HL-60 (cell line): Measurements from ENCODE around the gene IRF2BP2.

Experiments
- DNase-seq, 2 experiments: peaks; one replicate each; pipeline ENCODE4 v3.0.0-alpha.2; 2010 to 2020; ENCODE audit warnings: low read depth in 1 of 2, low spot score in 1 of 2
- H3K27ac ChIP-seq: fragments of 250-450 bp; sonication (Bioruptor Pico); replicated peaks from 2 replicates; pipeline ENCODE4 v1.5.1; 2020; ENCODE audit warnings: mild to moderate bottlenecking, moderate library complexity
- H3K27me3 ChIP-seq: fragments of 250-450 bp; sonication (Bioruptor Pico); 2 replicates; pipeline ENCODE4 v1.5.1; 2021; ENCODE audit warnings: mild to moderate bottlenecking, moderate library complexity; ENCODE audit not compliant: insufficient read depth, poor library complexity, severe bottlenecking
- H3K4me3 ChIP-seq: replicated peaks from 2 replicates; pipeline ENCODE4 v1.5.1; 2011; ENCODE audit warnings: mild to moderate bottlenecking, control low read depth, low read length; ENCODE audit not compliant: insufficient read depth
- GABPA ChIP-seq: IDR thresholded peaks from 2 replicates; pipeline ENCODE4 v1.6.1; 2012; ENCODE audit warnings: low read depth
- POLR2AphosphoS5 ChIP-seq: IDR thresholded peaks from 2 replicates; pipeline ENCODE4 v1.6.1; 2012; ENCODE audit warnings: low read depth
- SPI1 ChIP-seq: IDR thresholded peaks from 2 replicates; pipeline ENCODE4 v1.6.1; 2012; ENCODE audit warnings: low read depth, mild to moderate bottlenecking, borderline replicate concordance
- TF ChIP-seq, protein P1 (sequence below): IDR thresholded peaks from 2 replicates; pipeline ENCODE4 v1.6.1; 2012; ENCODE audit warnings: low read depth; ENCODE audit not compliant: insufficient replicate concordance
- TF ChIP-seq, protein P2 (sequence below): IDR thresholded peaks from one replicate; pipeline ENCODE4 v1.5.1; 2011; ENCODE audit warnings: low read length, control low read depth, inconsistent platforms; ENCODE audit not compliant: insufficient read depth

IRF2BP2 gene

DNA sequence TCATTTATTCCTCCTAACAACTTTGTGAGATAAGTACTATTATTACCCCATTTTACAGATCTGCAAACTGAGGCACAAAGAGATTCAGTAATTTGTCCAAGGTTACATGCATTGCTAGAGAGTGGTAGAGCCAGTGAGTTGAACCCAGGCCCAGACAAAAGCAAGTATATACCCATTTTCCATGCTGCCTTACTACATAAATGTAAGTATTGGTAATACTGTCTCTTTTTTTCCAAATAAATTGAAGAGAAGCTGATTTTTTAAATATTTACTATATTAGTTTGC, 33.8 kb upstream of the IRF2BP2 start:
- DNase-seq, result no peak
- no peak overlapping the region for H3K4me3 ChIP-seq
- H3K27me3 ChIP-seq, result no peaks in the 10 kb centered on the region
- H3K27ac ChIP-seq, result no peak overlapping the region
- TF ChIP-seq, protein P1, sequence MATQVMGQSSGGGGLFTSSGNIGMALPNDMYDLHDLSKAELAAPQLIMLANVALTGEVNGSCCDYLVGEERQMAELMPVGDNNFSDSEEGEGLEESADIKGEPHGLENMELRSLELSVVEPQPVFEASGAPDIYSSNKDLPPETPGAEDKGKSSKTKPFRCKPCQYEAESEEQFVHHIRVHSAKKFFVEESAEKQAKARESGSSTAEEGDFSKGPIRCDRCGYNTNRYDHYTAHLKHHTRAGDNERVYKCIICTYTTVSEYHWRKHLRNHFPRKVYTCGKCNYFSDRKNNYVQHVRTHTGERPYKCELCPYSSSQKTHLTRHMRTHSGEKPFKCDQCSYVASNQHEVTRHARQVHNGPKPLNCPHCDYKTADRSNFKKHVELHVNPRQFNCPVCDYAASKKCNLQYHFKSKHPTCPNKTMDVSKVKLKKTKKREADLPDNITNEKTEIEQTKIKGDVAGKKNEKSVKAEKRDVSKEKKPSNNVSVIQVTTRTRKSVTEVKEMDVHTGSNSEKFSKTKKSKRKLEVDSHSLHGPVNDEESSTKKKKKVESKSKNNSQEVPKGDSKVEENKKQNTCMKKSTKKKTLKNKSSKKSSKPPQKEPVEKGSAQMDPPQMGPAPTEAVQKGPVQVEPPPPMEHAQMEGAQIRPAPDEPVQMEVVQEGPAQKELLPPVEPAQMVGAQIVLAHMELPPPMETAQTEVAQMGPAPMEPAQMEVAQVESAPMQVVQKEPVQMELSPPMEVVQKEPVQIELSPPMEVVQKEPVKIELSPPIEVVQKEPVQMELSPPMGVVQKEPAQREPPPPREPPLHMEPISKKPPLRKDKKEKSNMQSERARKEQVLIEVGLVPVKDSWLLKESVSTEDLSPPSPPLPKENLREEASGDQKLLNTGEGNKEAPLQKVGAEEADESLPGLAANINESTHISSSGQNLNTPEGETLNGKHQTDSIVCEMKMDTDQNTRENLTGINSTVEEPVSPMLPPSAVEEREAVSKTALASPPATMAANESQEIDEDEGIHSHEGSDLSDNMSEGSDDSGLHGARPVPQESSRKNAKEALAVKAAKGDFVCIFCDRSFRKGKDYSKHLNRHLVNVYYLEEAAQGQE, result no peak
- TF ChIP-seq, protein P2, sequence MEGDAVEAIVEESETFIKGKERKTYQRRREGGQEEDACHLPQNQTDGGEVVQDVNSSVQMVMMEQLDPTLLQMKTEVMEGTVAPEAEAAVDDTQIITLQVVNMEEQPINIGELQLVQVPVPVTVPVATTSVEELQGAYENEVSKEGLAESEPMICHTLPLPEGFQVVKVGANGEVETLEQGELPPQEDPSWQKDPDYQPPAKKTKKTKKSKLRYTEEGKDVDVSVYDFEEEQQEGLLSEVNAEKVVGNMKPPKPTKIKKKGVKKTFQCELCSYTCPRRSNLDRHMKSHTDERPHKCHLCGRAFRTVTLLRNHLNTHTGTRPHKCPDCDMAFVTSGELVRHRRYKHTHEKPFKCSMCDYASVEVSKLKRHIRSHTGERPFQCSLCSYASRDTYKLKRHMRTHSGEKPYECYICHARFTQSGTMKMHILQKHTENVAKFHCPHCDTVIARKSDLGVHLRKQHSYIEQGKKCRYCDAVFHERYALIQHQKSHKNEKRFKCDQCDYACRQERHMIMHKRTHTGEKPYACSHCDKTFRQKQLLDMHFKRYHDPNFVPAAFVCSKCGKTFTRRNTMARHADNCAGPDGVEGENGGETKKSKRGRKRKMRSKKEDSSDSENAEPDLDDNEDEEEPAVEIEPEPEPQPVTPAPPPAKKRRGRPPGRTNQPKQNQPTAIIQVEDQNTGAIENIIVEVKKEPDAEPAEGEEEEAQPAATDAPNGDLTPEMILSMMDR, result no peak
- TF ChIP-seq GABPA, result no peak
- no peak for TF ChIP-seq SPI1
- TF ChIP-seq POLR2AphosphoS5, result no peak

DNA sequence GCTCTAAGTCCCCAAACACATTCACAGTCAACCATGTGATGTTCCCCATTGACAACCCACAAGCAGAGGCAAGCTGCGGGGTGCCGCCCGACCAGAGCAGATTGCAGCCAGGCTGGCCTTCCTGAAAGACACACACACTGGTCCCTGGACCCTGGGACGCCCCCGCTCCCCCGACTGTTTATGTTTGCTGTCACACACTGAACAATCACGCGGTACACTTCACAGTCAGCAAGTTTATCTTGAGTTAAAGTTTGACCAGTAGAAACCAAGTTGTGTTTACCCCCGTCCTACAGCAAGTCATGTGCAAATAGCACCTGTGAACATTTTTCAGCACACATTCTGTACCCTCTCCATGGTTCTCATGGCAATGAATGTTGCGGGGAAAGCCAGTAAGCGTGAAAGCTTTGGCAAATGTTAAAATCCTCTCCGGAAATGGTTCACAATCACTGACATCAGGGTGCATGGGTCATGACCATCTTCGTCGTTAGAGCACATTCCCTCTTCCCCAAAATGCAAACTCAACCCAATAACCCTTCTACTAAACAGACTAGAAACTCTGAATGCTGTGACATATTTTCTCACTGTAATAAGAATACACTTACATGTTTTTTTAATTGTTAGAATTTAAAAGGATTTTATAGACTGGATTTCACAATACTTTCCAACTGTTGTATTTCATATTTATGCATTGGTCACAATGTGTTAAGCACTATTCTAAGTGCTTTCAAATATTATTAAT, 33.3 kb upstream of the IRF2BP2 start:
- Histone ChIP-seq H3K27ac (no peak overlapping the region), H3K4me3 (no peak overlapping the region), H3K27me3 (no peaks in the 10 kb centered on the region)
- TF ChIP-seq, protein P1, result no peak
- TF ChIP-seq, protein P2, result no peak
- no peak for TF ChIP-seq GABPA
- TF ChIP-seq SPI1, result no peak
- no peak for TF ChIP-seq POLR2AphosphoS5
- no peak for DNase-seq

DNA sequence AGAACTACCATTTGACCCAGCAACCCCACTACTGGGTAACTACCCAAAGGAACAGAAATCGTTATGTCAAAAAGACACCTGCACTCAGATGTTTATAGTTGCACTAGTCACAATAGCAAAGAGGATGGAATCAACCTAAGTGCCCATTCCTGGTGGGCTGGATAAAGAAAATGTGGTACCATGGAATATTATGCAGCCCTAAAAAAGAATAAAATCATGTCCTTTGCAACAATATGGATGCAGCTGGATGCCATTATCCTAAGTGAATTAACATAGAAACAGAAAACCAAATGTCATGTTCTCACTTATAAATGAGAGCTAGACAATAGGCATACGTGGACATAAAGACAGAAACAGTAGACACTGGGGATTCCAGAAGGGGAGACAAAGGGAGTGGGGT, 32.5 kb upstream of the IRF2BP2 start:
- no peak overlapping the region for H3K4me3 ChIP-seq
- H3K27me3 ChIP-seq, result no peaks in the 10 kb centered on the region
- no peak for DNase-seq
- no peak overlapping the region for H3K27ac ChIP-seq
- TF ChIP-seq SPI1, result no peak
- no peak for TF ChIP-seq GABPA
- TF ChIP-seq, protein P2, result no peak
- no peak for TF ChIP-seq POLR2AphosphoS5
- TF ChIP-seq, protein P1, result no peak
